HFFc6 (cell line): Measurements from ENCODE around the gene MTHFD2. TPM values are rescaled to one million over a fixed set of nuclear protein-coding genes. Genes with fewer than 3 reads are reported as not detected.

Experiments used
- DNase-seq: peaks from one replicate; pipeline ENCODE4 v3.0.0-alpha.2; 2018
- H3K27ac Mint-ChIP-seq: 2 replicates; pipeline ENCODE4 v1.8.0; 2020; ENCODE audit warnings: mild to moderate bottlenecking, mixed read lengths
- H3K27me3 Mint-ChIP-seq: 2 replicates; pipeline ENCODE4 v1.8.0; 2021; ENCODE audit warnings: mild to moderate bottlenecking, moderate library complexity, mixed read lengths; ENCODE audit not compliant: insufficient read depth
- H3K36me3 Mint-ChIP-seq: 2 replicates; pipeline ENCODE4 v1.8.0; 2021; ENCODE audit warnings: low read depth, mixed read lengths
- H3K4me1 Mint-ChIP-seq: 2 replicates; pipeline ENCODE4 v1.8.0; 2020; ENCODE audit warnings: low read depth, mixed read lengths
- H3K4me3 Mint-ChIP-seq: 2 replicates; pipeline ENCODE4 v1.8.0; 2020; ENCODE audit warnings: mild to moderate bottlenecking, moderate library complexity, mixed read lengths
- H3K9me3 Mint-ChIP-seq: 2 replicates; pipeline ENCODE4 v1.8.0; 2020; ENCODE audit warnings: mild to moderate bottlenecking, mixed read lengths
- total RNA-seq, 6 experiments: library from RNA; stranded (reverse); fragmentation: NEBNext Ultra II Directional; extraction: Animal tissue kit (Norgen Biotek cat#: 25700); gene quantifications; 2 replicates in 1 of 6; 3 replicates in 5 of 6; pipeline ENCODE4 v1.2.3, GENCODE V29; 2021
- TF ChIP-seq, protein P1 (sequence below): fragments of 200-600 bp; sonication (generic); IDR thresholded peaks from 2 replicates; pipeline ENCODE4 v1.5.0; 2021; ENCODE audit warnings: antibody characterized with exemption, mild to moderate bottlenecking

Gene MTHFD2
- total RNA-seq, 6 experiments from 2014 or later = 75.3 to 99.6 (median 85.1) TPM

DNA sequence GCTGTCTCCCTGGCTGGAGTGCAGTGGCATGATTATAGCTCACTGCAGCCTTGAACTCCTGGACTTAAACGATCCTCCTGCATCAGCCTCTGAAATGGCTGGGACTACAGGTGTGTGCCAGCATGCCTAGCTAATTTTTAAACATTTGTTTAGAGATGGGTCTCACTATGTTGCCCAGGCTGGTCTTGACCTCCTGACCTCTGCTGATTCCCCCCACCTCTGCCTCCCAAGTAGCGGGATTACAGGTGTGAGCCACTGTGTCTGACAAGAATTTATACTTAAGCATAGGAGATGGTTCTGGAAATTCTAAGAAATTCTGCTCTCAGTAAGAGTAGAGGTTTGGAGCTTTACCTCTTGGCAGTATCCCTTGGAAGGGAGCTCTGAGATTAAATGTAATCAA, 18.2 kb downstream of the MTHFD2 start:
- Mint-ChIP-seq H3K27me3 (no peaks in the 10 kb centered on the region), H3K27ac (no peak overlapping the region), H3K9me3 (no peaks in the 10 kb centered on the region), H3K4me1 (no peaks in the 10 kb centered on the region), H3K36me3 (peaks cover 6% of the 10 kb centered on the region; the same call in 1 of the 2 replicates), H3K4me3 (no peak overlapping the region)
- TF ChIP-seq, protein P1, sequence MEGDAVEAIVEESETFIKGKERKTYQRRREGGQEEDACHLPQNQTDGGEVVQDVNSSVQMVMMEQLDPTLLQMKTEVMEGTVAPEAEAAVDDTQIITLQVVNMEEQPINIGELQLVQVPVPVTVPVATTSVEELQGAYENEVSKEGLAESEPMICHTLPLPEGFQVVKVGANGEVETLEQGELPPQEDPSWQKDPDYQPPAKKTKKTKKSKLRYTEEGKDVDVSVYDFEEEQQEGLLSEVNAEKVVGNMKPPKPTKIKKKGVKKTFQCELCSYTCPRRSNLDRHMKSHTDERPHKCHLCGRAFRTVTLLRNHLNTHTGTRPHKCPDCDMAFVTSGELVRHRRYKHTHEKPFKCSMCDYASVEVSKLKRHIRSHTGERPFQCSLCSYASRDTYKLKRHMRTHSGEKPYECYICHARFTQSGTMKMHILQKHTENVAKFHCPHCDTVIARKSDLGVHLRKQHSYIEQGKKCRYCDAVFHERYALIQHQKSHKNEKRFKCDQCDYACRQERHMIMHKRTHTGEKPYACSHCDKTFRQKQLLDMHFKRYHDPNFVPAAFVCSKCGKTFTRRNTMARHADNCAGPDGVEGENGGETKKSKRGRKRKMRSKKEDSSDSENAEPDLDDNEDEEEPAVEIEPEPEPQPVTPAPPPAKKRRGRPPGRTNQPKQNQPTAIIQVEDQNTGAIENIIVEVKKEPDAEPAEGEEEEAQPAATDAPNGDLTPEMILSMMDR = no peak
- no peak for DNase-seq

- H3K36me3 Mint-ChIP-seq = peaks cover 5% of the 10 kb centered on the region; the same call in 1 of the 2 replicates
- TF ChIP-seq, protein P1 = no peak
- H3K4me1 Mint-ChIP-seq = peaks cover 10% of the 10 kb centered on the region
- no peak overlapping the region for H3K4me3 Mint-ChIP-seq
- H3K27me3 Mint-ChIP-seq = peaks cover 4% of the 10 kb centered on the region; the same call in 1 of the 2 replicates
- DNase-seq = no peak
- H3K9me3 Mint-ChIP-seq = no peaks in the 10 kb centered on the region
- H3K27ac Mint-ChIP-seq = no peak overlapping the region
Observed at GRCh38 chr2:74219846-74220486, 21.6 kb downstream of the MTHFD2 start.

DNA sequence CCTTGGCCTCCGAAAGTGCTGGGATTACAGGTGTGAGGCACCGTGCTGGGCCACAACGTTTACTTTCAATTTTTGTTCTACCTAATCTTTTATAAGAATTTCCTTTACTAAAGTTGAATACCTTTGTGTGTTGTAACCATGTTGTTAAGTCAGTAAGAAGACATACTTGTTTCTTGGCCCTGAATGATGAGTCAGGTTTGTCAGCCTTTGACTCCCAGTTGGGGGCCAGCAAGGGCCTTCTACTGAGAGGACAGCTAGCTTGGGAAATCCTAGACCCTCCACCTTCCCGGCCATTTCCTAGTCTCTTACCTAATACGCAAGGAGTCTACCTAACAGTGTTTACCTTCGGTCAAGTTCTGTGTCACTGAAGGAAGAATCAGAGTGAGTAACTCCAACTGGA, 22.7 kb downstream of the MTHFD2 start:
- Mint-ChIP-seq H3K9me3 (no peaks in the 10 kb centered on the region), H3K27me3 (peaks cover 4% of the 10 kb centered on the region; the same call in 1 of the 2 replicates), H3K4me3 (no peak overlapping the region), H3K27ac (no peak overlapping the region), H3K4me1 (peaks cover 10% of the 10 kb centered on the region), H3K36me3 (peaks cover 2% of the 10 kb centered on the region; the same call in 1 of the 2 replicates)
- TF ChIP-seq, protein P1 = no peak
- DNase-seq = no peak

DNA sequence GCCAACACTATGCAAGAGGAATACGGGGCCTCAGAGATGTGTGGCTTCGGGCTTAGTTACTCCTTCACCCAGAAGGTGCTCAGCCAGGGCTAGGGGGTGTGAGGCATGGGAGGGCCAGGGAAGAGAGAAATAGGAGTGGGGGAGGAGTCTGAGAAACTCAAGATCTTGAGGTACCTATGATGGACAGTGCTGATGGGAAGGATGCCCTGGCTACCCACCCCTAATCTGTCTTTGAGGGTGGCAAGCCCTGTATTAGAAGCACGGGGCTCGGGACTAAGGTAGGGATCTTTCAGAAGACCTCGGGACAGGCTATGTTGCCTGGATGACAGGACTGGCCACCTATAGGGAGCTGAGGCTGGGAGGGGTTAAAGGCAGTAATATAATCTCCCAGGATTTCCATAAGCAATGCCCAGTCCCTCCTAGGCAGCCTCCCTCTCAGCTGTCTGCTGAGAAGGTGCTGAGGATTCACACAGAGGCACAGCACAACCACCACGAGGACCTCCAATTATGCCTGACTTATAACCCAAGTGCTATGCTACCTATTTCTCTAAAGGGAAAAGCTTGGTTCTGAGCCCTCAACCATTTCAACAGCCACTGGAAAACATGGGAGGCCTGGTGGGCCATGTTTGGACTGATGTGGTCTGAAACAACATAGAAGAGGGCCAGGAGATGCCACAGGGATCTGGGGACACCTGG, 23.3 kb downstream of the MTHFD2 start:
- no peak overlapping the region for H3K4me3 Mint-ChIP-seq
- peaks cover 10% of the 10 kb centered on the region for H3K4me1 Mint-ChIP-seq
- H3K27me3 Mint-ChIP-seq = peaks cover 4% of the 10 kb centered on the region; the same call in 1 of the 2 replicates
- DNase-seq = no peak
- H3K9me3 Mint-ChIP-seq = no peaks in the 10 kb centered on the region
- H3K36me3 Mint-ChIP-seq = no peaks in the 10 kb centered on the region
- TF ChIP-seq, protein P1 = no peak
- H3K27ac Mint-ChIP-seq = no peak overlapping the region

DNA sequence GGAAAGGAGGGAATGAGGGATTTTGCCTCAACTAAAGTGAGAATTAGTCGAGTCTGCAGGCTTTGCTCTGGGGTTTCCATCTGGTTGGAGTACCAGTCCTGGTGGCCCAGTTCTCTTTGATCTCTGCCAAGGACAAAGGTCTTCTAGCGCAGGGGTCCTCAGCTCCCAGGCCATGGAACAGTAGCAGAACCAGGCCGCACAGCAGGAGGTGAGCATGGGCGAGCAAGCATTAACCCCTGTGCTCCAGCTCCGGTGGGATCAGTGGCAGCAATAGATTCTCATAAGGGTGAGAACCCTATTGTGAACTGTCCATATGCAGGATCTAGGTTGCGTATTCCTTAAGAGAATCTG, 23.9 kb downstream of the MTHFD2 start:
- TF ChIP-seq, protein P1 = no peak
- H3K4me1 Mint-ChIP-seq = peaks cover 10% of the 10 kb centered on the region
- no peaks in the 10 kb centered on the region for H3K9me3 Mint-ChIP-seq
- no peak for DNase-seq
- no peak overlapping the region for H3K27ac Mint-ChIP-seq
- peaks cover 4% of the 10 kb centered on the region; the same call in 1 of the 2 replicates for H3K27me3 Mint-ChIP-seq
- no peaks in the 10 kb centered on the region for H3K36me3 Mint-ChIP-seq
- no peak overlapping the region for H3K4me3 Mint-ChIP-seq
